SK-N-SH (cell line): ENCODE results near the gene LRMDA. TPM values are rescaled to one million over a fixed set of nuclear protein-coding genes. Genes with fewer than 3 reads are reported as not detected.
"Not testable (repeated sequence)": the region's sequence is repeated elsewhere in the genome, so short reads cannot be mapped to it uniquely, and the experiment has no call there.

Experiments
- CTCF ChIA-PET: fragments of 300-600, 350-600 bp; formaldehyde crosslinking; extraction: SDS; loops from one replicate; lab custom pipeline; 2021; lab: Yijun Ruan, JAX
- POLR2A ChIA-PET: fragments of 350-600 bp; sonication (Branson Sonifier 250); formaldehyde crosslinking; extraction: SDS; loops from one replicate; lab custom pipeline; 2020; ENCODE audit warnings: antibody characterized with exemption, inconsistent platforms; lab: Yijun Ruan, JAX
- DNase-seq: peaks from one replicate; pipeline ENCODE4 v3.0.0; 2012
- H2AFZ ChIP-seq: fragments of 200-600 bp; sonication (generic); 2 replicates; pipeline ENCODE4 v1.8.1; 2016; ENCODE audit warnings: antibody characterized with exemption, mild to moderate bottlenecking, low read depth
- H3F3A ChIP-seq: fragments of 200-600 bp; sonication (generic); replicated peaks from 2 replicates; pipeline ENCODE3; 2016; ENCODE audit warnings: antibody characterized with exemption, mild to moderate bottlenecking; ENCODE audit not compliant: insufficient read depth
- H3K27ac ChIP-seq, 2 experiments: fragments of 200-500 bp in 1 of 2; fragments of 200-600 bp in 1 of 2; sonication (Bioruptor generic) in 1 of 2; sonication (generic), shearing (Covaris generic) in 1 of 2; 2 replicates each; pipeline versions ENCODE4 v1.5.1 to v1.6.1; 2014 to 2016; ENCODE audit warnings: low read depth in 2 of 2, inconsistent platforms in 1 of 2, low read length in 1 of 2, mild to moderate bottlenecking in 1 of 2, mixed read lengths in 1 of 2
- H3K27me3 ChIP-seq: fragments of 200-600 bp; sonication (generic), shearing (Covaris generic); 2 replicates; pipeline ENCODE4 v1.6.1; 2016; ENCODE audit warnings: mixed run types; ENCODE audit not compliant: insufficient read depth
- H3K36me3 ChIP-seq, 2 experiments: fragments of 200-500 bp in 1 of 2; fragments of 200-600 bp in 1 of 2; sonication (Bioruptor generic) in 1 of 2; sonication (generic) in 1 of 2; replicated peaks in 1 of 2; 2 replicates each; pipeline versions ENCODE3 to v1.5.1; 2014 to 2016; ENCODE audit warnings: low read length in 1 of 2, mild to moderate bottlenecking in 1 of 2; ENCODE audit not compliant: insufficient read depth in 2 of 2, control insufficient read depth in 1 of 2
- H3K4me1 ChIP-seq, 2 experiments: fragments of 200-500 bp in 1 of 2; fragments of 200-600 bp in 1 of 2; sonication (Bioruptor generic) in 1 of 2; sonication (generic), shearing (Covaris generic) in 1 of 2; 2 replicates each; pipeline versions ENCODE4 v1.5.1 to v1.6.1; 2014 to 2016; ENCODE audit warnings: low read depth in 1 of 2, low read length in 1 of 2, mixed run types in 1 of 2; ENCODE audit not compliant: insufficient read depth in 2 of 2, control insufficient read depth in 1 of 2
- H3K4me2 ChIP-seq: fragments of 200-600 bp; sonication (generic), shearing (Covaris generic); 2 replicates; pipeline ENCODE4 v1.6.1; 2017; ENCODE audit warnings: mixed run types
- H3K4me3 ChIP-seq, 2 experiments: fragments of 200-500 bp in 1 of 2; fragments of 200-600 bp in 1 of 2; sonication (Bioruptor generic) in 1 of 2; sonication (generic), shearing (Covaris generic) in 1 of 2; 2 replicates each; pipeline versions ENCODE4 v1.5.1 to v1.8.1; 2014 to 2016; ENCODE audit warnings: low read depth in 2 of 2, inconsistent platforms in 1 of 2, low read length in 1 of 2, mild to moderate bottlenecking in 1 of 2, mixed read lengths in 1 of 2, moderate library complexity in 1 of 2
- H3K79me2 ChIP-seq: fragments of 200-600 bp; sonication (generic); 2 replicates; pipeline ENCODE4 v1.8.1; 2017; ENCODE audit warnings: mild to moderate bottlenecking; ENCODE audit not compliant: insufficient read depth
- H3K9ac ChIP-seq: fragments of 200-600 bp; sonication (generic); 2 replicates; pipeline ENCODE4 v1.6.1; 2017; ENCODE audit warnings: mixed run types
- H3K9me2 ChIP-seq: fragments of 200-600 bp; sonication (generic); 2 replicates; pipeline ENCODE4 v1.6.1; 2017; ENCODE audit warnings: mixed run types
- H3K9me3 ChIP-seq: fragments of 200-600 bp; sonication (generic); 2 replicates; pipeline ENCODE4 v1.6.1; 2017; ENCODE audit warnings: mixed run types, mild to moderate bottlenecking, moderate library complexity
- H4K20me1 ChIP-seq: fragments of 200-600 bp; sonication (generic); 2 replicates; pipeline ENCODE4 v1.6.1; 2017; ENCODE audit warnings: mild to moderate bottlenecking, mixed run types; ENCODE audit not compliant: insufficient read depth
- ELF1 ChIP-seq: IDR thresholded peaks from 2 replicates; pipeline ENCODE4 v1.4.0; 2012
- EP300 ChIP-seq, 2 experiments: IDR thresholded peaks; 2 replicates each; pipeline versions ENCODE4 v1.4.0 to v1.6.1; 2012; ENCODE audit warnings: borderline replicate concordance in 1 of 2, low read depth in 1 of 2, low read length in 1 of 2
- EZH2phosphoT487 ChIP-seq: fragments of 200-600 bp; sonication (generic); IDR thresholded peaks from 2 replicates; pipeline ENCODE4 v1.6.1; 2017; ENCODE audit warnings: low read depth, mixed run types, mild to moderate bottlenecking, antibody characterized with exemption, moderate library complexity, borderline replicate concordance
- MEF2A ChIP-seq: IDR thresholded peaks from 2 replicates; pipeline ENCODE4 v1.4.0; 2012; ENCODE audit warnings: low read depth, borderline replicate concordance
- MXI1 ChIP-seq: IDR thresholded peaks from 2 replicates; pipeline ENCODE4 v1.6.1; 2012; ENCODE audit warnings: mild to moderate bottlenecking, low read depth, low read length, improper control_type of control experiment
- RFX5 ChIP-seq: IDR thresholded peaks from 2 replicates; pipeline ENCODE4 v1.6.1; 2012; ENCODE audit warnings: mild to moderate bottlenecking, improper control_type of control experiment, low read length
- RXRA ChIP-seq: IDR thresholded peaks from 2 replicates; pipeline ENCODE4 v1.4.0; 2012; ENCODE audit warnings: low read depth, mild to moderate bottlenecking, borderline replicate concordance
- SIN3A ChIP-seq: IDR thresholded peaks from 2 replicates; pipeline ENCODE4 v1.6.1; 2012; ENCODE audit warnings: low read depth, mild to moderate bottlenecking, low read length, moderate library complexity, borderline replicate concordance
- SMC3 ChIP-seq: IDR thresholded peaks from 2 replicates; pipeline ENCODE4 v1.6.1; 2012; ENCODE audit warnings: low read depth, low read length, improper control_type of control experiment
- WGBS: methylation state at CpG from one replicate; pipeline ENCODE4 v1.1.6; 2017; ENCODE audit warnings: low lambda C conversion rate; 5-methylcytosine and 5-hydroxymethylcytosine counted together
- polyA plus RNA-seq, 3 experiments: library from polyadenylated mRNA; depleted of rRNA; stranded (reverse); fragments of >200 nt; gene quantifications; 2 replicates each; pipeline ENCODE4 v1.2.3, GENCODE V29; 2012
- TF ChIP-seq, protein P1 (sequence below): IDR thresholded peaks from 2 replicates; pipeline ENCODE4 v1.4.0; 2012; ENCODE audit warnings: low read depth, borderline replicate concordance
- TF ChIP-seq, protein P2 (sequence below): fragments of 200-600 bp; sonication (generic); IDR thresholded peaks from 2 replicates; pipeline ENCODE4 v1.6.1; 2017; ENCODE audit warnings: antibody characterized with exemption, mild to moderate bottlenecking, moderate library complexity

The LRMDA gene
- polyA plus RNA-seq, 1 of the 3 experiments (the other 2 are of a cell fraction): 0.95 TPM

DNA sequence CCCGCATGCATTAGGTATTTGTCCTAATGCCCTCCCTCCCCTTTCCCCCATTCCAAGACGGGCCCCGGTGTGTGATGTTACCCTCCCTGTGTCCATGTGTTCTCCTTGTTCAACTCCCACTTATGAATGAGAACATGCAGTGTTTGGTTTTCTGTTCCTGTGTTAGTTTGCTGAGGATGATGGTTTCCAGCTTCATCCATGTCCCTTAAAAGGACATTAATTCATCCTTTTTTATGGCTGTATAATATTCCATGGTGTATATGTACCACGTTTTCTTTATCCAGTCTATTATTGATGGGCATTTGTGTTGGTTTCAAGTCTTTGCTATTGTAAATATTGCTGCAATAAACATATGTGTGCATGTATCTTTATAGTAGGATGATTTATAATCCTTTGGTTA, 335.3 kb downstream of the LRMDA start:
- H3K4me2 ChIP-seq, CTCF ChIA-PET, H3K27ac ChIP-seq, H3K79me2 ChIP-seq, H3K36me3 ChIP-seq, DNase-seq, POLR2A ChIA-PET, H3K4me1 ChIP-seq, H3K9me2 ChIP-seq, H3K4me3 ChIP-seq, H3K9ac ChIP-seq, H2AFZ ChIP-seq, H3K27me3 ChIP-seq, H3F3A ChIP-seq, H3K9me3 ChIP-seq, H4K20me1 ChIP-seq: not testable (repeated sequence)
- 91% methylated on average over 4 of the region's 4 CpGs for WGBS

DNA sequence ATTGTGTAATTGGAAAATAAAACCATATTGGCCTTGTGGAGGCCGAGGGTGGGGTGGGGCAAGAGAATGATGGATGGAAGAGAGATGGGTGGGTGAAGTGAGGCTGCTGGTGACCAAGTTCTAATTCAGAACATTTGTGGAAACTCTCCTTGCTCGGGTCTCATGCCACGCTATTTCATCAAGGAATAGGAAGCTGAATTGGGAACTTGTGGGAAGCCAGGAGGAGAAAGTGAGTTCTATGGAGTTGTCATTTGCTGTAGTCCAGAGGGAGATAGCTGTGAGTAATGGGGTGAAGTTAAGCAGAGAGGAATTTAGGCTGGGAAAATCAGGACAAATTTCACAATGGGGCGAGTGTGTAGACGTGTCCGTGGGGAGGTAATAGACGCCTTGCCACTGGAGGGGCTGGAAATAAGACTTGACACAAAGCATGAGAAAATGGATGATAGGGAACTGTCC, 339.2 kb downstream of the LRMDA start:
- no peaks in the 10 kb centered on the region for H3K36me3 ChIP-seq
- H3K79me2 ChIP-seq: no peaks in the 10 kb centered on the region
- H3K9me3 ChIP-seq: no peaks in the 10 kb centered on the region
- no peak for DNase-seq
- no peaks in the 10 kb centered on the region for H3K9me2 ChIP-seq
- no peaks in the 10 kb centered on the region for H3K27me3 ChIP-seq
- no peaks in the 10 kb centered on the region for H3F3A ChIP-seq
- POLR2A ChIA-PET: no interaction called here
- H3K4me3 ChIP-seq: no peak overlapping the region
- TF ChIP-seq, protein P1, sequence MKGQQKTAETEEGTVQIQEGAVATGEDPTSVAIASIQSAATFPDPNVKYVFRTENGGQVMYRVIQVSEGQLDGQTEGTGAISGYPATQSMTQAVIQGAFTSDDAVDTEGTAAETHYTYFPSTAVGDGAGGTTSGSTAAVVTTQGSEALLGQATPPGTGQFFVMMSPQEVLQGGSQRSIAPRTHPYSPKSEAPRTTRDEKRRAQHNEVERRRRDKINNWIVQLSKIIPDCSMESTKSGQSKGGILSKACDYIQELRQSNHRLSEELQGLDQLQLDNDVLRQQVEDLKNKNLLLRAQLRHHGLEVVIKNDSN: no peak
- TF ChIP-seq RFX5: no peak
- no peak for TF ChIP-seq RXRA
- TF ChIP-seq ELF1: no peak
- TF ChIP-seq SIN3A: no peak
- no peak for TF ChIP-seq MEF2A
- TF ChIP-seq MXI1: no peak
- TF ChIP-seq SMC3: no peak
- no peak for TF ChIP-seq EP300 (IDR thresholded peaks at IDR 0.05; ENCODE audit: borderline replicate concordance in 1 of 2, low read depth in 1 of 2, low read length in 1 of 2)
- TF ChIP-seq, all 33 proteins: peak for 0
- no peak overlapping the region for H3K27ac ChIP-seq
- no peak overlapping the region for H3K9ac ChIP-seq
- no peaks in the 10 kb centered on the region for H3K4me1 ChIP-seq
- H4K20me1 ChIP-seq: no peaks in the 10 kb centered on the region
- 78% methylated on average over 7 of the region's 7 CpGs for WGBS
- no peak overlapping the region for H2AFZ ChIP-seq
- CTCF ChIA-PET: interaction anchor here (0.6 to 1.1 kb wide), 3 partner anchors 8 to 404 kb away, joined by 3 read pairs; no protein-coding TSS in a partner anchor
- H3K4me2 ChIP-seq: no peak overlapping the region

DNA sequence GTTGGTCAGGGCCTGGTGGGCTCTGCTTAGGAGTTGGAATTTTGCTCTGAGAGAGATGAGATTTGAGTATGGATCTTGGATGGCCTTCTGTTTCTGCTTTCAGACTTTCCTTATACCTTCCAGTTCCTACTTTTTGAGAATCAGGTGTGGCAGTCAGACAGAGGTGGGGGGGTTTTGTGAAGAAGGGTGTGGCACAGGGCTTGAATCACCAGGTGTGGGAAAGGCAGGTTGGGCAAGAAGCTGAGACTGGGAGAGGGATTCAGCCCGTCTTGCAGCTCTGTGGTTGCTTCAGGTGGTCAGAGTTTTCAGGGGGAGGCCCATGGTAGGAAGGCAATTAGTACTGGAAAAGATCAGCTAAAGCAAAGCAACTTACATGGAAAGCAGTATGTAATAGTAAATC, 340.2 kb downstream of the LRMDA start:
- H4K20me1 ChIP-seq: no peaks in the 10 kb centered on the region
- H3K36me3 ChIP-seq: no peaks in the 10 kb centered on the region
- H3K27ac ChIP-seq: no peak overlapping the region
- WGBS: 59% methylated on average over 1 of the region's 1 CpG
- CTCF ChIA-PET: interaction anchor here (1.1 kb wide), 1 partner anchor 21 kb away, joined by 3 read pairs; no protein-coding TSS in a partner anchor
- no peaks in the 10 kb centered on the region for H3K27me3 ChIP-seq
- H3K4me1 ChIP-seq: no peaks in the 10 kb centered on the region
- no peaks in the 10 kb centered on the region for H3F3A ChIP-seq
- TF ChIP-seq, protein P2, sequence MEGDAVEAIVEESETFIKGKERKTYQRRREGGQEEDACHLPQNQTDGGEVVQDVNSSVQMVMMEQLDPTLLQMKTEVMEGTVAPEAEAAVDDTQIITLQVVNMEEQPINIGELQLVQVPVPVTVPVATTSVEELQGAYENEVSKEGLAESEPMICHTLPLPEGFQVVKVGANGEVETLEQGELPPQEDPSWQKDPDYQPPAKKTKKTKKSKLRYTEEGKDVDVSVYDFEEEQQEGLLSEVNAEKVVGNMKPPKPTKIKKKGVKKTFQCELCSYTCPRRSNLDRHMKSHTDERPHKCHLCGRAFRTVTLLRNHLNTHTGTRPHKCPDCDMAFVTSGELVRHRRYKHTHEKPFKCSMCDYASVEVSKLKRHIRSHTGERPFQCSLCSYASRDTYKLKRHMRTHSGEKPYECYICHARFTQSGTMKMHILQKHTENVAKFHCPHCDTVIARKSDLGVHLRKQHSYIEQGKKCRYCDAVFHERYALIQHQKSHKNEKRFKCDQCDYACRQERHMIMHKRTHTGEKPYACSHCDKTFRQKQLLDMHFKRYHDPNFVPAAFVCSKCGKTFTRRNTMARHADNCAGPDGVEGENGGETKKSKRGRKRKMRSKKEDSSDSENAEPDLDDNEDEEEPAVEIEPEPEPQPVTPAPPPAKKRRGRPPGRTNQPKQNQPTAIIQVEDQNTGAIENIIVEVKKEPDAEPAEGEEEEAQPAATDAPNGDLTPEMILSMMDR: no peak
- TF ChIP-seq EZH2phosphoT487: no peak
- no peak overlapping the region for H3K4me3 ChIP-seq
- H3K79me2 ChIP-seq: no peaks in the 10 kb centered on the region
- H3K4me2 ChIP-seq: no peak overlapping the region
- no peak overlapping the region for H3K9ac ChIP-seq
- POLR2A ChIA-PET: no interaction called here
- DNase-seq: no peak
- H3K9me2 ChIP-seq: no peaks in the 10 kb centered on the region
- no peaks in the 10 kb centered on the region for H3K9me3 ChIP-seq
- H2AFZ ChIP-seq: no peak overlapping the region
